ENCODE data around the gene BORCS6.

BORCS6 gene

DNA sequence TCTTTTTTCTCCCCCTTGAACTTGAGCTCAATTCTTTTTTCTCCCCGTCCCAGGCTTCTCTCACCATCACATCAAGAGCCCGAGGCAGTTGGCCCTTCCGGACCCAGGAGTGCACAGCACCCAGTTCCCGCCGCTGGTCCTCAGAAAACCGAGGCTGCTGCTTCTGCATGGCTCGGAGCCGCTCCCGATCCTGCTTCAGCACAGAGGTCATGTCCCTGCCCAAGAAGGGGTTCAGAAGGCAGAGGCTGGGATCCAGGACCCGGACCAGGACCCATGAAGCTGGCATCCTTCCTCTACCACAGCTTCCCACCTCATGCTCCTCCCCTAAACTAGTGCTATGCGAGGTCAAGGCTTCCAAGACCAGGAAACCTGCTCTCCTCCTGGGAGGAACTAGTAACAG is 48.2 kb downstream of the BORCS6 start:
- FAIRE-seq = no peak

DNA sequence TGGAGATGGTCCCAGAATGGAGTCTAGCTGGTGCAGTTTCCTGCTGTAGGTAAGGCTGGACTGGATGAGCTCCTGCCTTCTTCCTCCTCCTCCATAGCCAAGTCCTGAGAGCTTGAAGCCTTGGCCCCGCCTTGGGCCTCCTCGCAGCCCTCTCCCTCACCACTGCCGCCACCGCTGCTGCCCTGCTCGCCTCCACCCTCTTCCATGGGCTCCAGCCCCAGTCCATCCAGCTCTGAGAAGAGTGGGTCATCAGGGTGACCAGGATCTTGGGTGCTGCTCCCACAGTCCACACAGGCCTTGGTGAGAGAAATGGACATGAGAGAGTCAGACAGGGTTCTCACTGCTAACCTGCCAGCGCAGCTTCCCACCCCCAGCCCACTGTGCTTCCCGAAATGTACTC is 48.9 kb downstream of the BORCS6 start:
- no peak for FAIRE-seq

DNA sequence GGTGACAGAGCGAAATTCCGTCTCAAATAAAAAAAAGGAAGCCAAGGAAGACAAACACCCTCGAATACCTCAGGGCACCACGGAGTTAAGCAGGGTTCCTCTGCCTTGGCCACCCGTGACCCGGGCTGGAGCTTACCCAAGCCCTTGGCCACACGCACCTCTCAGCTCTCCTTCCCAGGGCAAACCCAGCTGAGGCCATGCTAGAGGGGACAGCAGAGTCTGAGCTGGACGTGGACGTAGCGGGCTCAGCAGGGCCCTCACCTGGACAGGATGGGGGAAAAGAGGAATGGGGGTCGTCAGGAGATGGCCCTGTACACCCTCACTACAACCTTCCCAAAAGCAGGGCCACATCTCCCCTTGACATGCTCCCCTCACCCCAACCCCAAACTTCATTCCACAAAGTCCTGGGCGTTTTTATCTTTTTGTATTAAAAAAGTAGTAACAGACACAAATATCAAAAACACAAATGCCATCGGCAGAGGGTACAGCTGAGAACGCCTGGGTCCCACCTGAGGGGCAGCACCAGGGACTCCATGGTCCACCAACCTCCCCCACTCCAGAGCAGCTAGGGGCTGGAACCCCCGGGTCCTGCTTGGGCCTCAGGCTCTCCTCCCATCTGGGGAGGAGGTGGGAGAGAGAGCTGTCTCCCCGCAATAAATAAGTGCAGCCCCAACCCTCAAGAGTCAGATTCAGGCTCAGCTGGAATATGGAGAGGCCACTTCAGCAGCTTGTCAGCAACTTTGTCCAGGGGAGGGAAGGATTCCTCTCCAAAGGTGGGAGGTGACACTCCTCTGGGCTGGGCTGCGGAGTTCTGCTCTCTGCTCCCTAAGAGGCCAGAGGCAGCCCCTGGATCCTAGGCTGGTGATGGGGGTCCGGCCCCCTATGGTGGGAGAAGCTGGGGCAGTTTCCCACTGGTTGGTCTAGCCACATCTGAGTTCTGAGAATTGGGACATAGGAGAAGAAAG is 49.6 kb downstream of the BORCS6 start:
- FAIRE-seq = no peak

DNA sequence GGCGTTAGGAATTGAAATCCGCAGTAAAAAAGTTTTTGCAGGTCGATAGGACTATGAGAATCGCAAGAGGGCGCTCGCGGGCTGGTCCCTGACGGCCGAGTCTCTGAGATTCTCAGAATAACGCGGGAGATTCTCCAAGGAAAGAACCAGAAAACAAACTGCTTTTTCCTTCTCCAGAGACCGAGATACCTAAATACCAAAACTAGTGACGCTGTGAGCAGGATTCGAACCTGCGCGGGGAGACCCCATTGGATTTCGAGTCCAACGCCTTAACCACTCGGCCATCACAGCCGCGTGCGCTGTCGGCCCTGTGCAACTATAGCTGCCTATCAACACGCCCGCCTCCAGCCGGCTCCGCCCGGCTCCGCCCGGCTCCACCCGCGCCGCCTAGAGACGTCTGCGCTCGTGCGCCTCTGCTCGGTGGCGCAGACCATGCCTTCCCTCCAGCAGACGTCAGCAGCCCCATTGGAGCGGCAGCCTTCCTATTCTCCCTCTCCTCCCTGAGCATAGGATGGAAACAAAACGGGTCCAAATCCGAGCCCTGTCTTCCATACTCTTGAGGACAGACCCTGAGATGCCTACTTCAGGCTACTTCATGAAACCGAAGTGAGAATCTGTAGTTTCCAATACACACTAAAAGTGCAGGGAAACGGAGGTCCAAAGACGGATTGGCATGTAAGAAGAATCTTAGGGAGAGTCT is 51.2 kb downstream of the BORCS6 start:
- peak; percentile 98 for FAIRE-seq

DNA sequence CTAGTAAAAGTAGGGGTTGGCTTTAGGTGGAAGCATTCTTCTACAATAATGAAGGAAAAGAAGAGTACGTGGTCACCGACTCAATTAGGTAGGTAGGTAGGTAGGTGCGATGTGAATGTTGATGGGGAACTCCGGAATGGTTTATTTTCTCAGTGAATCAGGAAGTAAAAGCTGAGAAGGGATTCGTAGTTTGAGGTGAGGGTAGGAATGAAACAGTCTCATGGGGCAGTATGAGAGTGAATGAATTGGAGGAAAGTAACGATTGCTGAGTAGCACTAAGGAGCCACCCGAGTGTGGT is 51.7 kb downstream of the BORCS6 start:
- FAIRE-seq = no peak
